GM21786 (cell line): Measurements from ENCODE around the gene ACTN4.

Experiments
- ATAC-seq: cut with Tn5 transposase; IDR thresholded peaks from one replicate; pipeline ENCODE4 v1.9.1; 2021; ENCODE audit not compliant: unreplicated experiment

ACTN4 gene

DNA sequence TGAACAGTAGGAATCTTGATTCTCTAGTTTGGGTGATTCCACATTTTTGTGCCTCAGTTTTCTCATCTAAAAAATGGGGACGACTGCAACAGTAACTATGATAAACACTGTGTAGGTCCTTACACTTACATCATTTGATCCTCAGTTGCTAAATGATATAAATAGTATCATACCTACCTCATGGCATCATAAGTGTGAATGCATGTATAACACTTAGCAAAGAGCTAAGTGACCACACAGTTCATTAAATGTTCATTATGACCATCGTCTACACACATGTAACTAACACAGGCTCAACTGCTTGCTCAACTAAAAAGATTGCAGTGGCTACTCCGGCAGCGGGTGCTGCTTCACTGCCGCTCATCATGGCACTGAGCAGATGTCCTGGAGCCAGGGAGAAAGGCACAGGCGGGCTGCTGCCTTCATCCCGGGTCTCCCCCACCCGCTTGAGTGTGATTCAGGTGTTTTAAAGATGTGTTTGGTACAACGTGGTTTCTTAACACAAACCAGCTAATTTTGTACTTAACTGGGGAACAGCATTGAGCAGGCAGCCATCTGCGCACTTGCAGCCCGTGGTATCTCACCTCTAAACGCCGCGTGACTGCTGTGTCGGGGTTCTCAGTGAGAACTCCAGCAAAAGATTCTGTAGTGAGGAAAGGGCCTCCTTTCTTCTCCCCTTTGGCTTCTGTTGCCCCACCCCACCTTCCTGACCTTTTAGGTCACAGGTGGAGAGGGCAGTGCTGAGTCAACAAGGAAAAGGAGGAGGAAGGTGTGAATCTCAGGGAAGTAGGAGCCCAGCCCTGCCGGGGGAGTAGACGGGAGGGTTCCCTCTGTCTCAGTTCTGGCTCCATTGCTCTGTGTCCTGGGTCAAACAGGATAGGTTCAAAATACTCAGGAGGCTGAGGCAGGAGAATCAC lies 11.7 kb upstream of the ACTN4 start:
- no peak for ATAC-seq

DNA sequence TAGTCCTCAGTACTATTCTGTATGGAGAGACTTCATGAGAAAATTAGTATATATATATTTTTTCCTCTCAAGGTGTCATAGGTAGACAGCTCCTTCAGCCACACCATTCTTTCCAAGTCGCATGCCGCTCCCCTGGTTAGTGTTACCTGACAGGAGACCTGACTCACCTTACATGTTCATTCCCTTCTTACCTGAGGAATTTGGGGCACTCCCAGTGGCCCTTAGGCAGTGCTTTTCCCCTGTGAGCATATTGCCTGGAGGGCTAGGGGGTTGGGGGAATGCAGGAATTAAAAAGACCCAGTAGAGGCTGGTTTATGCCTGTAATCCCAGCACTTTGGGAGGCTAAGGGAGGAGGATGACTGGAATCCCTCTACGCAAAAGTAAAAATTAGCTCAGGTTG lies 9.0 kb upstream of the ACTN4 start:
- ATAC-seq, result no peak

DNA sequence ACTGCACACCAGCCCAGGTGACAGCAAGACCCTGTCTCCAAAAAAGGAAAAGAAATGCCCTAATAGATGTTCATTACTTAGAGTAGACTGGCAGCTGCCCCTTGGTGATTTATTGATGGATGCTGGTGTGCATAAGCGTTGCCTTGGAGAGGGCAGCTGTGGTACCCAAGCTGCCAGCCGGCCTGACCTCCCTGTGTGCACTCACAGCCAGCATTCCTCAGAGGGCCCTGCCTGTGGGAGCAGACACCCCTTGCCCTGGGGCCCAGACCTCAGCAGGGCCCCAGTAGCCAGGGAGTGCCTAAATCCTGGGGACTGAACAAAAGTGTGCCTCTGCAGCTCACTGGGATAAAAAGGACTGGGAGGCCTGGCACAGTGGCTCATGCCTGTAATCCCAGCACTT lies 7.8 kb upstream of the ACTN4 start:
- ATAC-seq, result no peak

- no peak for ATAC-seq
Observed at GRCh38 chr19:38640368-38640767, 7.1 kb upstream of the ACTN4 start.

GRCh38 chr19:38642176-38642575 lies 5.3 kb upstream of the ACTN4 start:
- no peak for ATAC-seq

GRCh38 chr19:38644719-38645118 lies 2.7 kb upstream of the ACTN4 start:
- no peak for ATAC-seq

DNA sequence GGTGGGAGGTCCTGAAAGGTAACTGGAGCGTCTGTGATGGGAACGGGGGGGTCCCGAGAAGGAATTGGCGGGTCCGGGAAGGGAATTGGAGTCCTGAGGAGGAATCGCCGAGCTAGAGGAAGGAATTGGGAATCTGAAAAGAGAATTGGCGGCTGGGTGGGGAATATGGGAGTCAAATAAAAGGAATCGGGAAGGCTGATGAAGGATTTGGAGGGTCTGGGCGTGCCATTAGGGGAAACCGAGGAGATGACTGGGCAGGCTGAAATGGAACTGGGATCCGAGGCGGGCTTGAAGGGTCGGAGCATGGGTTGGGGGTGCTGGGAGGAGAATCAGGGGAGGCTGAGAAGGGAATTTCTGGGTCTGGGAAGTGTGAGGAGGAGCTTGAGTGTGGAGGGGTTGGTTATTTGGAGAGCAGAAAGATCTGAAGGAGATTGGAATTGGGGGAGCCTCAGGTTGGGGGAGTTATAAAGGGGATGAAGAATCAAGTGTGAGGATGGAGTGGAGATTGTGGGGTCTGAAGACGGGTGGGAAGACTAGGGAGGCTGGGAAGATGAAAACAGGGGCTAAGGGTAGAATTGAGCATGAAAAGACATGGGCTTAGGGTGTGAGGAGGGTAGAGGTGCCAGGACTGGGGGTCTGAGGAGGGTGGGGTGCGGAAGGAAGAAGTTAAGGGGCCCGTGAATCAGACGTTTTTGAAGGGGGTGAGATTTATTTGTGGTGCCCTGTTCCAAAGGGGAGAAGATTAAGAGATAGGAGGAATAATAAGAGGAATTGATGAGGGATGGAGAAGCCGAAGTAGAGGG lies 718 bp downstream of the ACTN4 start:
- ATAC-seq, result no peak

DNA sequence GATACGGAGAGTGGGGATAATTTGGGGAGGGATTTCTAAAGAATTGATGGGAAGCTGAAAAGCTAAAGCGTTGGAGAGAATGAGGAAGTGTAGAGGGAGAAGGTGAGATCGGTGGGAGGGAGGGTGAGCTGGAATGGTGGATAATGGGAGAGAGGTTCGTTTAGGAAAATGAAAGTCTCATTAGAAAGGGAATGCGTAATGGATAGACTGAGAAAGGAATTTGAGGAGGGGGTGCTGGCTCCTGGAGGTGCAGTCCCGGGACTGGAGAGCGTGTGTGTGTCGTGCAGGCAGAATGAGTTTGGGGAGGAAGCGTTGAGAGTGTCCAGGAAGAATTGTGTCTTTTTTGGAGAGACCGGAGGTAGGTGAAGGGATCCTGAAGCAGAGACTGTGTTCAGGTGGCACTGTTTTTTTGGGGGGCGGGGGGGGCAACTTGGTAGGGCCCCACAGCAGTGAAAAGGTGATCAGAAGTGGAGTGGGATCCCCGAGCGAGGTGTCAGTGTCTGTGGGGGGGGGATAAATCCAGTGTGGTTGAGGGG lies 1.4 kb downstream of the ACTN4 start:
- no peak for ATAC-seq

- no peak for ATAC-seq
Observed at GRCh38 chr19:38649305-38650171, 2.1 kb downstream of the ACTN4 start.

- ATAC-seq, result no peak
Observed at GRCh38 chr19:38650172-38650775, 2.8 kb downstream of the ACTN4 start.

- ATAC-seq, result no peak
Observed at GRCh38 chr19:38650911-38651584, 3.6 kb downstream of the ACTN4 start.

- no peak for ATAC-seq
Observed at GRCh38 chr19:38653028-38653571, 5.7 kb downstream of the ACTN4 start.

DNA sequence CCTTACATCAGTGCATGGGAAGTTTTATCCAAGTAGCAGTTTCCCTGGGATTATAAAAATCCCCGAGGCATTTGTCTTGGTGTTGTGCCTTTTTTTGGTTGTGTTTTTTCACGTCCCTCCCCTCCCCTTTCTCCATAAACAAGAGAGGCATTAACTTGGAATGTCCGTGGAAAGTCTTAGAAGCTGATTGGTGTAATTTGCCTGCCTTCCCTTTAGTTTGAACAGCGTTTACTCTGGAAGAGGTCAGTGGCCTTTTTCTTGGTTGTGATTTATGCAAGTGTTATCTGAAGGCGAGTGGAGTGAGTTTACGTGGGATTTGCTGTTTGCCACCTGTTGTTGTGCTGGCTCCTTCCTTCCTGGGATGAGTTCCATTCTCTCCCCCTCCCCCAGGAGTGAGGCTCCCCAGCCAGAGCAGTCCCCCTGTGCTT lies 7.2 kb downstream of the ACTN4 start:
- ATAC-seq, result no peak

DNA sequence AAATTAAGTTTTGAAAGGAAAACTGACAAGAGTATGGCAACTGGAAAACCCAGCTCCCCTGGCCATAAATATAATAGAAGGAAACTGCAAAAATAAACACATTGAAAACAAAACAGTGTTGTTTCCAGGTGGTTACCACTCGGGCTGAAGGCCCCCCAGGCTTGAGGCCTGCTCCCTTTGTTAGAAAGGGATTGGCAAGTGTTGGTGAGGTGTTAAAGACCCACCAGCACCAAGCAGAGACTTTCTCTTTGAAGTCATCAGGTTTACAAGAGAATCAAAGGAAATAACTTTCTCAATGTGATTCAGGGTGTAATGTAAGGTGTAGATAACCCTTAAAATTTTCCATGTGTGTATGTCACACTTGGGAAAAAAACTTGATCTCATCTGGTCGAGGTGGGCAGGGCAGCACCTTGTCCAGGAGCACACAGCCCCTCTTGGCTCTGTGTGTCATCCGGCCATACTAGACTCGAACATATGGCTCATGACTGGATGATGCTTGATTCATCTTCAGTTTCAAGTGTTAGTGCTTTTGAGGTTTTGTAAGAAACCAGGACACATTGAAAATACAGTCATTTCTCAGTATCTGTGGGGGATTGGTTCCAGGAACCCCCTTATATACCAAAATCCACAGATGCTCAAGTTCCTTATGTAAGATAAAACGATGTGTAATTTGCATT lies 7.8 kb downstream of the ACTN4 start:
- ATAC-seq, result no peak

DNA sequence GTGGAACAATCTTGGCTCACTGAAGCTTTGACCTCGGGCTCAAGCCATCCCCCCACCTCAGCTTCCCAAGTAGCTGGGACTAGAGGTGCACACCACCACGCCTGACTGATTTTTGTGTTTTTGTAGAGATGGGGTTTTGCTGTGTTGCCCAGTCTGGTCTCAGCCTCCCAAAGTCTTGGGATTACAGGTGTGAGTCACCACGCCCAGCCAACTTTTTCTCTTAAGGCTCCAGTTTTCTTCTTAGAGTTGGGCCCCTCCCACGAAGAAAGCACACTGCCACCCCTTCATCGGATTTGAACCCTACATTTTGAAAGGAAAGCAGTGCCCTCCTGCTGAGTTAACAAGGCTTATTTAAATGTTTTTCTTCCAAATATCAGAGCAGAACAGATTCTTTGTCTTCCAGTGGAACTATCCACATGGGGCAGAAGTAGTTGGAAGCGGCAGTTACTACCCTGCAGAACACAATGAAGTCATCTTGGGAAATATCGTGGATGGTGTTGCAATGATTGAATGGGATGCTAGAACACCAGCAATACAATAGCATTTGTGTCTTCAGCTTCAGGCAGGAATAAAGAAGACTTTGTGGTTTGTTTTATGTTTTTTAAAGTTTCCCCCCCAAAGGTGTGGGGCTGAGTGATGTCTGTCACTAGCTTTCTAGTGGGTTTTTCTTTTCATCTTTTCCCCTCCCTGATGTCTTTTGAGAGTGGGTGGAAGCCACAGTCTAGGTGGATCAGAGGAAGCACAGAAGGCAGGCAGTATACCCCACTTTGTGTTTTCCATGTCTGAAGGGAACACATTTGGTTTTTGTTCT lies 8.9 kb downstream of the ACTN4 start:
- ATAC-seq, result no peak

- no peak for ATAC-seq
Observed at GRCh38 chr19:38657633-38658222, 10.3 kb downstream of the ACTN4 start.

DNA sequence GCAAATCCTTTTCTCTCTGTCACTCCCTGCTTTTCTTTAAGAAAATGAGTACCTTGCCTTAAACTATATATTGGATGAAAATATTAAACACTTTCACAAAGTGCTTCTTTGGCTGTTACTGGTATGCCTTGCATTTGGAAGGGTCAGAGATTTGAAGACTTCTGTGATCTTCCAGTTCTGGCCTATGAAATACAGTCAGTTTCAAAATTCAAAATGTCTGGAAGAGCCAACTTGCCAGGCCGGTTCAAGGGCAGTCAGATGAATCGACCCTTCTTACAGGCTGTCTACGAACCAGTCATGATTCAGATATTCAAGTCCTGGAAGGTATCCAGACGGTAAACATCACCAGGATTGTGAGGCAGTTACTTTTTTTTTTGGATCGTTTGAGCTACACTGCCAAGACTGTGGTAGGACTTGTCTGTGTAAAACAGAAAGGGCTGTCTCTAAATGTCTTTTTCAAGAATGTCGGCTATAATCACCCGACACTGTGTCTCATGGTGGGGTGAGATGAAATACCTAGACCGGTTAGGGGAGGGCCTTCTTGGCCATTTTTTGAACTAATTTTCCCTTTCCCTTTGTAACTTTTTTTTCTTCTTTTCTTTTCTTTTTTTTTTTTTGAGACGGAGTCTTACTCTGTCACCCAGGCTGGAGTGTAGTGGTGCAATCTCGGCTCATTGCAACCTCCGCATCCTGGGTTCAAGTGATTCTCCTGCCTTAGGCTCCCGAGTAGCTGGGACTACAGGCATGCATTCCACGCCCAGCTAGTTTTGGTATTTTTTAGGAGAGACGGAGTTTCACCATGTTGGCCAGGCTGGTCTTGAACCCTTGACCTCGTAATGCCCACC lies 11.2 kb downstream of the ACTN4 start:
- ATAC-seq, result no peak
